NCI-H345 treated with DMSO at 0.1 percent for 48 hours (cell line): ENCODE results near the gene APC.

Source experiments
- DNase-seq: peaks from one replicate; lab custom pipeline; 2025; ENCODE audit not compliant: unreplicated experiment; lab: John Stamatoyannopoulos, UW

Gene APC

GRCh38 chr5:112892776-112893175, 155.1 kb downstream of the APC start:
- no peak for DNase-seq

- DNase-seq, result no peak
Measured at GRCh38 chr5:112895682-112896081, 158.0 kb downstream of the APC start.
